Measurements from ENCODE around the gene KIF20A. TPM values are rescaled to one million over a fixed set of nuclear protein-coding genes. Genes with fewer than 3 reads are reported as not detected.

The KIF20A gene
- total RNA-seq: 1.3 and 4.3 TPM in 2 replicates

GRCh38 chr5:138178516-138179276 is at the start of gene KIF20A, which contains the start of gene BRD8:
TSS of gene KIF20A (plus strand) at chr5:138179112. CDS start at chr5:138179681, 569 bp downstream.
TSS of gene BRD8 (minus strand) at chr5:138178630. CDS start at chr5:138178614, 16 bp downstream.

GRCh38 chr5:138138949-138139780 is 39.7 kb upstream of the KIF20A start, which contains the start of gene NME5:
TSS of gene NME5 (minus strand) at chr5:138139428. CDS start at chr5:138138780, 648 bp downstream.

GRCh38 chr5:138213161-138214029 is 34.5 kb downstream of the KIF20A start, which contains the start of gene CDC23:
TSS of gene CDC23 (minus strand) at chr5:138213323. CDS start at chr5:138213312, 11 bp downstream.

Other genes starting within 250 kb of the KIF20A start
- 4.5 and 15.1 TPM in 2 replicates for gene FAM13B, start 146.0 kb upstream of the KIF20A start, total RNA-seq
- gene WNT8A, start 95.1 kb upstream of the KIF20A start, total RNA-seq: not detected in 2 replicates
- gene NME5, start 39.7 kb upstream of the KIF20A start, total RNA-seq: 1.2 and 1.4 TPM in 2 replicates
- 20.6 and 22.8 TPM in 2 replicates for gene BRD8, start 482 bp upstream of the KIF20A start, total RNA-seq
- 13.1 and 17.3 TPM in 2 replicates for gene CDC23, start 34.2 kb downstream of the KIF20A start, total RNA-seq
- gene GFRA3, start 95.5 kb downstream of the KIF20A start, total RNA-seq: not detected in 2 replicates
- 0.12 TPM in 1 of 2 replicates, not detected in the other for gene CDC25C, start 152.7 kb downstream of the KIF20A start, total RNA-seq
- gene FAM53C, start 159.2 kb downstream of the KIF20A start, total RNA-seq: 23.8 and 24.7 TPM in 2 replicates
- gene KDM3B, start 173.6 kb downstream of the KIF20A start, total RNA-seq: 19.0 and 27.5 TPM in 2 replicates

Data from pericardium fibroblast (primary cell).